K562 (cell line): ENCODE measurements around the gene TMEM143. TPM values are rescaled to one million over a fixed set of nuclear protein-coding genes. Genes with fewer than 3 reads are reported as not detected.

ENCODE experiments used
- CC2D1A ChIP-seq: fragments of 450-650 bp; IDR thresholded peaks from 2 replicates; pipeline ENCODE4 v1.6.1; 2017; ENCODE audit warnings: mild to moderate bottlenecking
- ETS1 ChIP-seq: conservative IDR thresholded peaks from 2 replicates; pipeline ENCODE4 v1.6.1; 2011; ENCODE audit warnings: low read depth, mild to moderate bottlenecking, low read length; ENCODE audit not compliant: control insufficient read depth
- EWSR1 ChIP-seq: fragments of 450-650 bp; IDR thresholded peaks from 2 replicates; pipeline ENCODE4 v1.6.1; 2018; ENCODE audit warnings: borderline replicate concordance, mild to moderate bottlenecking, low read depth, moderate library complexity; ENCODE audit not compliant: partially characterized antibody
- GABPB2 ChIP-seq: fragments of 250-450 bp; sonication (Bioruptor Pico); conservative IDR thresholded peaks from 2 replicates; pipeline ENCODE4 v1.5.1; 2021; ENCODE audit warnings: mild to moderate bottlenecking
- HINFP ChIP-seq: fragments of 450-650 bp; conservative IDR thresholded peaks from 2 replicates; pipeline ENCODE4 v1.6.1; 2016; ENCODE audit warnings: missing genetic modification characterization, low read depth, mild to moderate bottlenecking, control low read depth, missing compliant biosample characterization
- HNRNPUL1 ChIP-seq: fragments of 200-400 bp; formaldehyde crosslinking; IDR thresholded peaks from 2 replicates; pipeline ENCODE4 v1.6.1; 2017; ENCODE audit warnings: low read length
- KAT2B ChIP-seq: IDR thresholded peaks from one replicate; pipeline ENCODE4 v1.6.1; 2012; ENCODE audit warnings: low read depth, mild to moderate bottlenecking, control low read depth, inconsistent platforms, low read length, moderate library complexity
- LCOR ChIP-seq: sonication (generic); formaldehyde crosslinking; IDR thresholded peaks from 2 replicates; pipeline ENCODE4 v1.8.0; 2022; ENCODE audit warnings: mild to moderate bottlenecking, missing genetic modification reagents
- NCOA6 ChIP-seq: fragments of 450-650 bp; IDR thresholded peaks from 2 replicates; pipeline ENCODE4 v1.6.1; 2017; ENCODE audit warnings: mild to moderate bottlenecking
- NONO ChIP-seq, 2 experiments: fragments of 200-400 bp in 1 of 2; fragments of 450-650 bp in 1 of 2; formaldehyde crosslinking in 1 of 2; IDR thresholded peaks; 2 replicates each; pipeline ENCODE4 v1.6.1; 2017; ENCODE audit warnings: low read depth in 2 of 2, mild to moderate bottlenecking in 2 of 2, moderate library complexity in 2 of 2, low read length in 1 of 2
- POLR2AphosphoS2 ChIP-seq: IDR thresholded peaks from 2 replicates; pipeline ENCODE4 v1.6.1; 2012; ENCODE audit warnings: low read length, improper control_type of control experiment
- RBM34 ChIP-seq: fragments of 200-400 bp; formaldehyde crosslinking; IDR thresholded peaks from 2 replicates; pipeline ENCODE4 v1.6.1; 2018; ENCODE audit warnings: low read length, borderline replicate concordance; ENCODE audit not compliant: insufficient read depth
- SLC30A9 ChIP-seq: fragments of 250-450 bp; sonication (Bioruptor Pico); IDR thresholded peaks from 2 replicates; pipeline ENCODE4 v1.8.0; 2022; ENCODE audit warnings: mild to moderate bottlenecking, moderate library complexity
- SMAD4 ChIP-seq: fragments of 250-450 bp; sonication (Bioruptor Pico); conservative IDR thresholded peaks from 2 replicates; pipeline ENCODE4 v1.8.0; 2021; ENCODE audit warnings: inconsistent platforms, mild to moderate bottlenecking, moderate library complexity
- SRSF7 ChIP-seq: fragments of 200-400 bp; formaldehyde crosslinking; optimal IDR thresholded peaks from 2 replicates; pipeline ENCODE3; 2017; ENCODE audit warnings: mild to moderate bottlenecking, low read depth, low read length
- TBL1XR1 ChIP-seq, 2 experiments: IDR thresholded peaks; 2 replicates each; pipeline ENCODE4 v1.6.1; 2012; ENCODE audit warnings: improper control_type of control experiment in 2 of 2, low read length in 2 of 2, mild to moderate bottlenecking in 1 of 2
- ZNF280B ChIP-seq: fragments of 250-450 bp; sonication (Bioruptor Pico); IDR thresholded peaks from 2 replicates; pipeline ENCODE4 v1.5.1; 2021; ENCODE audit warnings: mild to moderate bottlenecking
- ZNF668 ChIP-seq: fragments of 250-450 bp; sonication (Bioruptor Pico); IDR thresholded peaks from 2 replicates; pipeline ENCODE4 v1.8.0; 2022; ENCODE audit warnings: mild to moderate bottlenecking, inconsistent platforms
- polyA plus RNA-seq, 8 experiments: library from polyadenylated mRNA; depleted of rRNA in 4 of 8; stranded (reverse) in 5 of 8; unstranded in 3 of 8; fragments of >200 nt; fragmentation: Nextera tagmentation in 2 of 8; fragmentation: Illumina TruSeq in 1 of 8; extraction: Ambion mirVana in 2 of 8; extraction: Trizol in 1 of 8; gene quantifications; 2 replicates each; pipeline versions ENCODE4 v1.2.1 to v1.2.3, GENCODE V29; 2011 to 2014; ENCODE audit warnings: inconsistent platforms in 1 of 8, missing spikeins in 1 of 8
- total RNA-seq, 7 experiments: library from RNA; depleted of rRNA in 6 of 7; stranded (reverse); fragments of >200 nt in 6 of 7; fragmentation: Illumina TruSeq in 2 of 7; extraction: Trizol in 2 of 7; gene quantifications; 2 replicates each; pipeline versions ENCODE4 v1.2.1 to v1.2.3, GENCODE V29; 2011 to 2021; ENCODE audit warnings: low replicate concordance in 1 of 7
- TF ChIP-seq, protein P1 (sequence below): fragments of 450-650 bp; formaldehyde crosslinking; IDR thresholded peaks from 2 replicates; pipeline ENCODE4 v1.4.0; 2020; ENCODE audit warnings: mild to moderate bottlenecking, mixed read lengths
- TF ChIP-seq, protein P2 (sequence below): fragments of 450-650 bp; IDR thresholded peaks from 2 replicates; pipeline ENCODE4 v1.6.1; 2017; ENCODE audit warnings: mild to moderate bottlenecking, moderate library complexity

Gene TMEM143
- total and polyA plus RNA-seq, 9 of the 15 experiments (the other 6 are each of a cell fraction or from before 2014, with no cell fraction given): 0.66 to 8.8 (median 4.3) TPM

- TF ChIP-seq SRSF7 (no peak), GABPB2 (CRISPR knock-in tag) (no peak), HNRNPUL1 (no peak), ZNF280B (CRISPR knock-in tag) (no peak), NONO (IDR thresholded peaks at IDR 0.05; ENCODE audit: low read depth in 2 of 2, low read length in 1 of 2) (0 out of 4 replicates have a peak, but pooled peaks of 1 of the 2 experiments have one; percentile 48), ETS1 (peak; percentile 32; the same call in 1 of the 2 replicates), NCOA6 (no peak), CC2D1A (no peak), TBL1XR1 (IDR thresholded peaks at IDR 0.05; ENCODE audit: low read length in 2 of 2) (no peak), POLR2AphosphoS2 (no peak), RBM34 (no peak), SLC30A9 (no peak), SMAD4 (peak; percentile 35), HINFP (tag) (no peak), KAT2B (no peak), LCOR (CRISPR knock-in tag) (peak; percentile 85), EWSR1 (no peak), ZNF668 (CRISPR knock-in tag) (no peak)
- TF ChIP-seq, protein P1, sequence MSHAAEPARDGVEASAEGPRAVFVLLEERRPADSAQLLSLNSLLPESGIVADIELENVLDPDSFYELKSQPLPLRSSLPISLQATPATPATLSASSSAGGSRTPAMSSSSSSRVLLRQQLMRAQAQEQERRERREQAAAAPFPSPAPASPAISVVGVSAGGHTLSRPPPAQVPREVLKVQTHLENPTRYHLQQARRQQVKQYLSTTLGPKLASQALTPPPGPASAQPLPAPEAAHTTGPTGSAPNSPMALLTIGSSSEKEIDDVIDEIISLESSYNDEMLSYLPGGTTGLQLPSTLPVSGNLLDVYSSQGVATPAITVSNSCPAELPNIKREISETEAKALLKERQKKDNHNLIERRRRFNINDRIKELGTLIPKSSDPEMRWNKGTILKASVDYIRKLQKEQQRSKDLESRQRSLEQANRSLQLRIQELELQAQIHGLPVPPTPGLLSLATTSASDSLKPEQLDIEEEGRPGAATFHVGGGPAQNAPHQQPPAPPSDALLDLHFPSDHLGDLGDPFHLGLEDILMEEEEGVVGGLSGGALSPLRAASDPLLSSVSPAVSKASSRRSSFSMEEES (CRISPR knock-in tag): no peak
- TF ChIP-seq, protein P2, sequence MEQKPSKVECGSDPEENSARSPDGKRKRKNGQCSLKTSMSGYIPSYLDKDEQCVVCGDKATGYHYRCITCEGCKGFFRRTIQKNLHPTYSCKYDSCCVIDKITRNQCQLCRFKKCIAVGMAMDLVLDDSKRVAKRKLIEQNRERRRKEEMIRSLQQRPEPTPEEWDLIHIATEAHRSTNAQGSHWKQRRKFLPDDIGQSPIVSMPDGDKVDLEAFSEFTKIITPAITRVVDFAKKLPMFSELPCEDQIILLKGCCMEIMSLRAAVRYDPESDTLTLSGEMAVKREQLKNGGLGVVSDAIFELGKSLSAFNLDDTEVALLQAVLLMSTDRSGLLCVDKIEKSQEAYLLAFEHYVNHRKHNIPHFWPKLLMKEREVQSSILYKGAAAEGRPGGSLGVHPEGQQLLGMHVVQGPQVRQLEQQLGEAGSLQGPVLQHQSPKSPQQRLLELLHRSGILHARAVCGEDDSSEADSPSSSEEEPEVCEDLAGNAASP: no peak
Observed at GRCh38 chr19:48390188-48391099, 26.7 kb upstream of the TMEM143 start (continued).
